Measurements from ENCODE around the gene DDX50. TPM values are rescaled to one million over a fixed set of nuclear protein-coding genes. Genes with fewer than 3 reads are reported as not detected.
A peak's percentile ranks its signal among the peaks of the same experiment; 100 is the strongest.
"Not testable (repeated sequence)": the region's sequence is repeated elsewhere in the genome, so short reads cannot be mapped to it uniquely, and the experiment has no call there.

DDX50 gene
- total RNA-seq, 4 donors from 2014 or later = 17.2 to 25.9 (median 23.7) TPM

DNA sequence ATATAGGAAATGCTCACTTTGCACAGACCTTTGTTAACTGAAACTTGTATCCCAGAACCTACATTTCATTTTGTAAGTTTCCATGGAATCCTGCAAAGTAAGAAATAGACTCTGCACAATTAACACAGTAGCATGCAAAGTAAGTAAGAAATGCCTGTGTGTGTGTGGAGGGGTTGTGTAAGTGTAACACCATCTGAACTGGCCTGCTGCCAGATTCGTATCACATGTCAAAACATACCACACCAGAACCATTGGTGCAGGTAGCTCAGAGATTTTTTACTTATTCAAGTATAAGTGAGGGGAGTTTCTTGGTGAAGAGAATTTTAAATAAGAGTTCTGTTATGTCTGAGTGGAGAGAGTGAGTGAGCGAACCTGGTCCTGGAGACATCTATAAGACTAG, 37.0 kb downstream of the DDX50 start:
- in situ Hi-C loops (cut with MboI; ENCODE audit: low sequenced_read_pairs in 4 of 4) = no loop called here
- TF ChIP-seq POLR2A (IDR thresholded peaks at IDR 0.05) (no peak), CTCF (IDR thresholded peaks at IDR 0.05 in 4 of 5, conservative IDR thresholded peaks at IDR 0.05 in 1 of 5) (no peak)
- H3K4me3 ChIP-seq = no peak overlapping the region
- no peaks in the 10 kb centered on the region for H3K27me3 ChIP-seq
- DNase-seq (peak in 1 of 2 donors; percentile 15), ATAC-seq (no peak)
- H3K9me3 ChIP-seq = no peaks in the 10 kb centered on the region
- H3K4me1 ChIP-seq = peaks cover 0 to 7% of the 10 kb centered on the region in 2 donors
- intact Hi-C loops (cut with DNase I; ENCODE audit: low total_unique reads) = no loop called here
- no peak overlapping the region for H3K27ac ChIP-seq
- peaks cover 0 to 22% of the 10 kb centered on the region in 2 donors for H3K36me3 ChIP-seq

GRCh38 chr10:68938884-68939283, 37.8 kb downstream of the DDX50 start:
- DNase-seq = no peak
- peaks cover 0 to 7% of the 10 kb centered on the region in 2 donors for H3K4me1 ChIP-seq
- in situ Hi-C loops (cut with MboI; ENCODE audit: low sequenced_read_pairs in 4 of 4) = no loop called here
- H3K9me3 ChIP-seq = no peaks in the 10 kb centered on the region
- no peak for ATAC-seq
- no peak for TF ChIP-seq CTCF (IDR thresholded peaks at IDR 0.05 in 4 of 5, conservative IDR thresholded peaks at IDR 0.05 in 1 of 5)
- H3K27ac ChIP-seq = no peak overlapping the region
- no peaks in the 10 kb centered on the region for H3K27me3 ChIP-seq
- intact Hi-C loops (cut with DNase I; ENCODE audit: low total_unique reads) = no loop called here
- no peak overlapping the region for H3K4me3 ChIP-seq
- H3K36me3 ChIP-seq = peaks cover 0 to 29% of the 10 kb centered on the region in 2 donors

GRCh38 chr10:68940917-68941316, 39.8 kb downstream of the DDX50 start:
- H3K27me3 ChIP-seq; H3K4me3 ChIP-seq; H3K4me1 ChIP-seq; ATAC-seq; in situ Hi-C loops (cut with MboI; ENCODE audit: low sequenced_read_pairs in 4 of 4); H3K27ac ChIP-seq; DNase-seq; H3K9me3 ChIP-seq; intact Hi-C loops (cut with DNase I; ENCODE audit: low total_unique reads): not testable (repeated sequence)
- H3K36me3 ChIP-seq = peaks cover 0 to 42% of the 10 kb centered on the region in 2 donors

DNA sequence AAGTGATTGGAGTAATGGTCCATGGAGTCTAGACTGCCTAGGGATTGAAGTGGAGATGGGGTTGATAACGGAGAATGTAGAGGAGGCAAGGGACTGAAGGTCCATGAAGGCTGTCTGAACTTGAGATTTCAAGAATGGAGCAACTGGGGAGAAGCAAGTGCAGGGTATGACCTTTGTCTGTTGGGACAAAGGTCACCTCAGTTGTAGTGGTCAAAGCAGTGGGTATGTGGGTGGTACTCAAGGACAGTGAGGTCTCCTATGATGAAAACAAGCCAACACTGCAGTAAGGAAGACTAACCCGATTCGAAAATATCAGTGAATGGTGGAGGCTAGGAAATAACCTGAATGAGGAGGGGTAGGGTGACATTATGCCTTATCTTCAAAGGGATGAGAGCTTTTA, 49.5 kb downstream of the DDX50 start:
- Histone ChIP-seq H3K9me3 (no peaks in the 10 kb centered on the region), H3K4me3 (no peak overlapping the region), H3K36me3 (peaks cover 4 to 44% of the 10 kb centered on the region in 2 donors), H3K4me1 (peaks cover 4 to 8% of the 10 kb centered on the region in 2 donors), H3K27me3 (no peaks in the 10 kb centered on the region), H3K27ac (no peak overlapping the region)
- in situ Hi-C loops (cut with MboI; ENCODE audit: low sequenced_read_pairs in 4 of 4) (no loop called here), intact Hi-C loops (cut with DNase I; ENCODE audit: low total_unique reads) (no loop called here)
- ATAC-seq = no peak
- DNase-seq = no peak
- TF ChIP-seq POLR2A (IDR thresholded peaks at IDR 0.05) (no peak), CTCF (IDR thresholded peaks at IDR 0.05 in 4 of 5, conservative IDR thresholded peaks at IDR 0.05 in 1 of 5) (no peak)

GRCh38 chr10:68954904-68955303, 53.8 kb downstream of the DDX50 start:
- Histone ChIP-seq H3K36me3 (peaks cover 0 to 5% of the 10 kb centered on the region in 2 donors), H3K4me1 (peaks cover 18 to 24% of the 10 kb centered on the region in 2 donors), H3K27ac (no peak overlapping the region), H3K27me3 (no peaks in the 10 kb centered on the region), H3K4me3 (peak overlapping the region in 2 of 4 donors; percentile 98), H3K9me3 (no peaks in the 10 kb centered on the region)
- intact Hi-C loops (cut with DNase I; ENCODE audit: low total_unique reads) (loop anchor here (5.0 kb wide), 1 partner anchor 428 kb away; the partner anchor contains the start of gene SLC25A16), in situ Hi-C loops (cut with MboI; ENCODE audit: low sequenced_read_pairs in 4 of 4) (no loop called here)
- TF ChIP-seq CTCF (IDR thresholded peaks at IDR 0.05 in 4 of 5, conservative IDR thresholded peaks at IDR 0.05 in 1 of 5) (no peak), POLR2A (IDR thresholded peaks at IDR 0.05) (no peak)
- DNase-seq (no peak), ATAC-seq (no peak)
